ENCODE data around the gene NCAM1.

NCAM1 gene

DNA sequence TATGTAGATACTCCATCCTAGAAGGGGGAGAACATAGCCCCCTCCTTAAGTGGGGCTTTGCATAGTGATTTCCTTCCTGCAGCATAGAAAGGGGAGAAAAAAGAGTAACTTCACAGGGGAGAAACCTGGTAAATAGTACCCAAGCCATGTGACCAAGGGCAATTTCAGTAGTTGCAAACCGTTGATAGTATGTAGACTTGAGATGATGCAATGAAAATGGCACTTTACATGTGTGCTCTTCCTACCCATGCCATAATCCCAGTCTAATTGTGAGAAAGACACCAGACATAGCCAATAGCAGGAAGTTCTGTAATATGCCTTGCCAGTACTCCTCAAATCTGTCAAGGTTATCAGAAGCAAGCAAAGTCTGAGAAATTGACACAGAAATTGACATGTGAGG, 104.1 kb downstream of the NCAM1 start:
- TF ChIP-seq EGR1 (IDR thresholded peaks at IDR 0.05): no peak
- no peak for TF ChIP-seq CEBPB (IDR thresholded peaks at IDR 0.05)

GRCh38 chr11:113072237-113072858, 111.1 kb downstream of the NCAM1 start:
- no peak for TF ChIP-seq ZBTB7A (IDR thresholded peaks at IDR 0.05; ENCODE audit: low read depth)
- no peak for TF ChIP-seq FOXM1 (IDR thresholded peaks at IDR 0.05; ENCODE audit: borderline replicate concordance, low read depth)
- TF ChIP-seq MAX (IDR thresholded peaks at IDR 0.05): no peak
- TF ChIP-seq TCF12 (IDR thresholded peaks at IDR 0.05; ENCODE audit: low read depth): no peak
- TF ChIP-seq YY1 (IDR thresholded peaks at IDR 0.05; ENCODE audit: low read depth): no peak
- no peak for TF ChIP-seq RAD21 (IDR thresholded peaks at IDR 0.05; ENCODE audit: low read depth)
- TF ChIP-seq, protein P1, sequence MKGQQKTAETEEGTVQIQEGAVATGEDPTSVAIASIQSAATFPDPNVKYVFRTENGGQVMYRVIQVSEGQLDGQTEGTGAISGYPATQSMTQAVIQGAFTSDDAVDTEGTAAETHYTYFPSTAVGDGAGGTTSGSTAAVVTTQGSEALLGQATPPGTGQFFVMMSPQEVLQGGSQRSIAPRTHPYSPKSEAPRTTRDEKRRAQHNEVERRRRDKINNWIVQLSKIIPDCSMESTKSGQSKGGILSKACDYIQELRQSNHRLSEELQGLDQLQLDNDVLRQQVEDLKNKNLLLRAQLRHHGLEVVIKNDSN (IDR thresholded peaks at IDR 0.05): no peak
- no peak for TF ChIP-seq EGR1 (IDR thresholded peaks at IDR 0.05)
- no peak for TF ChIP-seq EP300 (IDR thresholded peaks at IDR 0.05; ENCODE audit: borderline replicate concordance)

DNA sequence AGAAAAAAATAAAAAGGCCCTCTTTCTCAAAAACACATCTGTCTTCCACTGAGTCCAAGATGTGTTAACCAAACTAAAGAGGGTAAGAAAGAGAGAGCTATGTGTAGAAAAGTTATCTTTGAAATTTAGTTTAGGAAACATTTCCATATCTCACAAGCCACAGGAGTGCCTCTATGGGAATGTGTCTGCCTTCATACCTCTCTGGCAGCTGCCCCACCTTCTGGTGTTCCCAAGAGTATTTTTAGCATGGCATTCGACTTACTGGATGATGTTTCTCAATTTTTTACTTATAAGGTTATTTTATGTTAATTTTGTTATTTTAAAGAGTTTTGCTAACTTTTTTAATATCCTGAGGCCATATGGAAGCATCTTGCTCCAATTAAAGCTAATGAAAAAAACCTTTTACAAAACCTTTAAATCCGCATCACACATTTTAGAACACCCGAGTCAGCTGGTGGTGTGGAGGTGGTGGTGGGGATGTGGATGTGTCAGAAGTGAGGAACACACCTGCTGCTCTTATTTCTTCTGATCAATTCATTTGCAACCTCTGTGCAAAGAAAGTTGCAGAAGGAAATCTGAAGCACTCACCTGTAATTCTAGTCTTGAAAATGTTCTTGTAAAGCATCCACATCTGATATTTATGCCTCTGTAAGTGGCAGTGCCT, 112.2 kb downstream of the NCAM1 start:
- TF ChIP-seq CEBPB (IDR thresholded peaks at IDR 0.05): no peak
- no peak for TF ChIP-seq EP300 (IDR thresholded peaks at IDR 0.05; ENCODE audit: borderline replicate concordance)
- no peak for TF ChIP-seq TAF1 (IDR thresholded peaks at IDR 0.05; ENCODE audit: low read depth)
- TF ChIP-seq CREB1 (IDR thresholded peaks at IDR 0.05; ENCODE audit: low read depth): no peak
- no peak for TF ChIP-seq MAX (IDR thresholded peaks at IDR 0.05)
- no peak for TF ChIP-seq TEAD4 (IDR thresholded peaks at IDR 0.05)
- no peak for TF ChIP-seq EGR1 (IDR thresholded peaks at IDR 0.05)
- TF ChIP-seq ZBTB7A (IDR thresholded peaks at IDR 0.05; ENCODE audit: low read depth): no peak
- no peak for TF ChIP-seq REST (IDR thresholded peaks at IDR 0.05; ENCODE audit: low read depth)
- TF ChIP-seq, protein P1 (IDR thresholded peaks at IDR 0.05): no peak
- TF ChIP-seq YY1 (IDR thresholded peaks at IDR 0.05; ENCODE audit: low read depth): no peak
- TF ChIP-seq FOXM1 (IDR thresholded peaks at IDR 0.05; ENCODE audit: borderline replicate concordance, low read depth): no peak
- no peak for TF ChIP-seq NFIC (IDR thresholded peaks at IDR 0.05)
- TF ChIP-seq TCF12 (IDR thresholded peaks at IDR 0.05; ENCODE audit: low read depth): no peak
- TF ChIP-seq RAD21 (IDR thresholded peaks at IDR 0.05; ENCODE audit: low read depth): no peak

- TF ChIP-seq YY1 (IDR thresholded peaks at IDR 0.05; ENCODE audit: low read depth): no peak
- no peak for TF ChIP-seq ZBTB7A (IDR thresholded peaks at IDR 0.05; ENCODE audit: low read depth)
- TF ChIP-seq REST (IDR thresholded peaks at IDR 0.05; ENCODE audit: low read depth): no peak
- no peak for TF ChIP-seq TAF1 (IDR thresholded peaks at IDR 0.05; ENCODE audit: low read depth)
- no peak for TF ChIP-seq CREB1 (IDR thresholded peaks at IDR 0.05; ENCODE audit: low read depth)
- TF ChIP-seq CEBPB (IDR thresholded peaks at IDR 0.05): no peak
- no peak for TF ChIP-seq TEAD4 (IDR thresholded peaks at IDR 0.05)
- TF ChIP-seq EGR1 (IDR thresholded peaks at IDR 0.05): no peak
- no peak for TF ChIP-seq FOXM1 (IDR thresholded peaks at IDR 0.05; ENCODE audit: borderline replicate concordance, low read depth)
- TF ChIP-seq MAX (IDR thresholded peaks at IDR 0.05): no peak
- TF ChIP-seq RAD21 (IDR thresholded peaks at IDR 0.05; ENCODE audit: low read depth): no peak
Measured at GRCh38 chr11:113075586-113076095, 114.4 kb downstream of the NCAM1 start.

- TF ChIP-seq TAF1 (IDR thresholded peaks at IDR 0.05; ENCODE audit: low read depth) (no peak), MAX (IDR thresholded peaks at IDR 0.05) (no peak), TCF12 (IDR thresholded peaks at IDR 0.05; ENCODE audit: low read depth) (no peak), TEAD4 (IDR thresholded peaks at IDR 0.05) (no peak), CREB1 (IDR thresholded peaks at IDR 0.05; ENCODE audit: low read depth) (no peak), REST (IDR thresholded peaks at IDR 0.05; ENCODE audit: low read depth) (no peak), RAD21 (IDR thresholded peaks at IDR 0.05; ENCODE audit: low read depth) (no peak), FOXM1 (IDR thresholded peaks at IDR 0.05; ENCODE audit: borderline replicate concordance, low read depth) (no peak), EGR1 (IDR thresholded peaks at IDR 0.05) (no peak), CEBPB (IDR thresholded peaks at IDR 0.05) (no peak), NFIC (IDR thresholded peaks at IDR 0.05) (no peak), EP300 (IDR thresholded peaks at IDR 0.05; ENCODE audit: borderline replicate concordance) (no peak), YY1 (IDR thresholded peaks at IDR 0.05; ENCODE audit: low read depth) (no peak), ZBTB7A (IDR thresholded peaks at IDR 0.05; ENCODE audit: low read depth) (no peak)
- TF ChIP-seq, protein P1 (IDR thresholded peaks at IDR 0.05): no peak
Measured at GRCh38 chr11:113077379-113077778, 116.2 kb downstream of the NCAM1 start.

Data from Ishikawa (cell line).